ENCODE data around the gene HPS5.
"Not testable (repeated sequence)": the region's sequence is repeated elsewhere in the genome, so short reads cannot be mapped to it uniquely, and the experiment has no call there.

HPS5 gene

GRCh38 chr11:18269252-18269651 lies 52.7 kb downstream of the HPS5 start:
- not testable (repeated sequence) for DNase-seq (ENCODE audit: low read depth in 2 of 2)

DNA sequence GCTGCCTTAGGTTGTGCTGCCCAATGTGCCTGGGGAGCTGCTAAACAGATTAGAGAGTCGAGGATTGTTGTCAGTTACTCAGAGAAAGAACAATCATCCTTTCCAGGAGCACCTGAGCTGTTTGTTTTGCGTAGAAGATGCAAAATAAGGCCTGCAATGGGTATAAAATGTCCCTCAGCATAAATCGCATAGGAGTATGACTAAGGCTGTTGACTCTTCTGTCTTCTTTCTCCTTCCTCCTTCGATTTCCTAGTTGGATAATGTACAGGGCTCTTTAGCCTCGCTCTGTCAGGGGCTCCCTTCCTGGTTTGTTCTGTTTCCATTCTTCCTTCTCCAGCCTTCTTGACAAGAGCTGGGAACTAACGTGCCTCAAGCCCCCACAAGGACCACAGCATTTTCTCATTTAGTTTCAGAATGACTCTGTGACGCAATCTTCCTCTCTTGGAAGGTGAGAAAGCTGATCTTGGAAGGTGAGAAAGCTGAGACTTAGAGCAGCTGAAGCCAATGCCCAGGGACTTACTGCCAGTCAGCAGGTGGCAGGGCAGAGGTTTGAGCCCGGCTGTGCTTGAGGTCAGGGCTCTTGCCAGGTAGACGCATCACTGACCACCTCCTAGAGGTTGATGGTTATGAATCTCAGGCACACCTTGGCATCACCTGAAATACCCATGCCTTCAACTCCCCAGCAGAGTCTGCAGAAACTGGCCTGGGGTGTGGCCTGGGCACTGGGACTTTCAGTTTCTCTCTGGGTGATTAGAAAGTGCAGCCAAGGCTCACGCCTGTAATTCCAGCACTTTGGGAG lies 54.4 kb downstream of the HPS5 start:
- DNase-seq (ENCODE audit: low read depth in 2 of 2), result not testable (repeated sequence)

GRCh38 chr11:18265949-18266348 lies 56.0 kb downstream of the HPS5 start, which contains the start of gene SAA1:
Gene SAA1 (plus strand): TSS chr11:18266264. CDS start chr11:18266888, 624 bp downstream.
- DNase-seq (ENCODE audit: low read depth in 2 of 2), result no peak

- DNase-seq (ENCODE audit: low read depth in 2 of 2), result no peak
Observed at GRCh38 chr11:18264677-18265555, 57.0 kb downstream of the HPS5 start.

DNA sequence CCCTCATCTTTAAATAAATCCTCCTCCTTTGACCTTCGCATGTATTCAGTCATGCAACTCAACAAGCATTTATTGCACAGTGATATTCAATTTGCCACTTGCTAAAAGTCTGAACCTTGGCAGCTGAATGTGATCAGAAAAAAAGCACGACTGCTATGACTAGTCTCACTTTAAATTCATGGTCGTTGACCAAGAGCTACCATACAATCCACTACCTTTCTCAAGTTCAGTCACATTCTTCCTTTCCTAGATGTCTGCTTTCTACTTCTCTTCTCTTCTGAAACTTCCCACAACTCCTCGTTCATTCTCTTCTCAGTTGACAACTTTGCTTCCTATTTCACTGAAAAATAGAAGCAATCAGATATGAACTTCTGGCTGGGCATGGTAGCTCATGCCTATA lies 57.9 kb downstream of the HPS5 start:
- DNase-seq (ENCODE audit: low read depth in 2 of 2), result no peak

DNA sequence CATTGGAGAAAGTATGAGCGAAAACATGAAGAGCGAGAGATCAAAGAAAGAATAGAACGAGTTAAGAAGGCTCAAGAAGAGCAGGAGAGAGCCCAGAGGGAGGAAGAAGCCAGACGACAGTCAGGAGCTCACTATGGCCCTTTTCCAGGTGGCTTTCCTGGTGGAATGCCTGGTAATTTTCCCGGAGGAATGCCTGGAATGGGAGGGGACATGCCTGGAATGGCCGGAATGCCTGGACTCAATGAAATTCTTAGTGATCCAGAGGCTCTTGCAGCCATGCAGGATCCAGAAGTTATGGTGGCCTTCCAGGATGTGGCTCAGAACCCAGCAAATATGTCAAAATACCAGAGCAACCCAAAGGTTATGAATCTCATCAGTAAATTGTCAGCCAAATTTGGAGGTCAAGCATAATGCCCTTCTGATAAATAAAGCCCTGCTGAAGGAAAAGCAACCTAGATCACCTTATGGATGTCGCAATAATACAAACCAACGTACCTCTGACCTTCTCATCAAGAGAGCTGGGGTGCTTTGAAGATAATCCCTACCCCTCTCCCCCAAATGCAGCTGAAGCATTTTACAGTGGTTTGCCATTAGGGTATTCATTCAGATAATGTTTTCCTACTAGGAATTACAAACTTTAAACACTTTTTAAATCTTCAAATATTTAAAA lies 59.1 kb downstream of the HPS5 start:
- DNase-seq (ENCODE audit: low read depth in 2 of 2), result not testable (repeated sequence)

DNA sequence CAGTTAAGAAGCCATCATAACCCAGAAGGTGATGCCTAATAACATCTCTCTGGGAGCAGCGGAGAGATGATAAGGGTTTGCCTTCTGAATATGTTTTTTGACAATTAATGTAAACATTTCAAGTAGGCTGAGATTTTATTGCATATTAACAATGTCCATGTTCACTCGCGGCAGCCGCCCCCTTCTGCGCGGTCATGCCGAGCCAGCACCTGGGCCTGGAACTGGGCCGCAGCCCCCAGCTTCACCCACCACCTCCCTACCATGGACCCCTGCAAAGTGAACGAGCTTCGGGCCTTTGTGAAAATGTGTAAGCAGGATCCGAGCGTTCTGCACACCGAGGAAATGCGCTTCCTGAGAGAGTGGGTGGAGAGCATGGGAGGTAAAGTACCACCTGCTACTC lies 60.2 kb downstream of the HPS5 start:
- no peak for DNase-seq (ENCODE audit: low read depth in 2 of 2)

- DNase-seq (ENCODE audit: low read depth in 2 of 2), result no peak
Observed at GRCh38 chr11:18259259-18259658, 62.7 kb downstream of the HPS5 start.

GRCh38 chr11:18254781-18255361 lies 67.1 kb downstream of the HPS5 start:
- no peak for DNase-seq (ENCODE audit: low read depth in 2 of 2)

- no peak for DNase-seq (ENCODE audit: low read depth in 2 of 2)
Observed at GRCh38 chr11:18253778-18254338, 68.1 kb downstream of the HPS5 start.

GRCh38 chr11:18253233-18253632 lies 68.7 kb downstream of the HPS5 start:
- DNase-seq (ENCODE audit: low read depth in 2 of 2), result no peak

GRCh38 chr11:18248561-18248960 lies 73.4 kb downstream of the HPS5 start, which contains the start of gene SAA2:
Gene SAA2 (minus strand): TSS chr11:18248668. CDS start chr11:18248011, 657 bp downstream.
- no peak for DNase-seq (ENCODE audit: low read depth in 2 of 2)

- DNase-seq (ENCODE audit: low read depth in 2 of 2), result not testable (repeated sequence)
Observed at GRCh38 chr11:18247191-18247581, 74.8 kb downstream of the HPS5 start.

GRCh38 chr11:18246379-18247190 lies 75.4 kb downstream of the HPS5 start:
- DNase-seq (ENCODE audit: low read depth in 2 of 2), result peak in 1 of 2 donors; percentile 16

GRCh38 chr11:18245396-18245795 lies 76.5 kb downstream of the HPS5 start:
- DNase-seq (ENCODE audit: low read depth in 2 of 2), result no peak

DNA sequence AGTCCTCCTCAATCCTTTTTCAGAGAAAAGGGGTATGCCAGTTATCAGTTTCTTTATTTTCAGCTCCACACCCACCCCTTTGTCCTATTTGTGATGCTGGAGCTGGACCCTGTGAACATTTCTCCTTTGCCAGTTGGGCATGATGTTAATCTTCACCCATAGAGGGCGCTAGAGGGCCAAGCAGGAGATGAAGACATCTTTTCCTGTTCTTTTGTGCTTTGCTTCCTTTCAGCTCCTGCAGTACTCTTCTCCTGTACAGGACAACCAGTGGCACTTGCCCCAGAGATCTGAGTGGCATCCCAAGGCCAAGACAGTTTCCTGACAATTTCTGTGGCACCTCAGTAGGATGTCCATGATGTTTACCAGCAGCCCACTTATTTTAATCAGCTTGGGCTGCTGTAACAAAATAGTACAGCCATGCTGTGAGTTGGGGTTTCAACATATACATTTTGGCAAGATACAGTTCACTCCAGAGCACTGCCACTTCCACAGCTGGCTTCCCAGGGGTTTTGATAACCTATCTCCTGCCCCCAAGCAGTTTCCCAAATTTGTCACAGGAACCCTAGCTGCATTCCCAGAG lies 78.1 kb downstream of the HPS5 start:
- peak; percentile 38 to 49 for DNase-seq (ENCODE audit: low read depth in 2 of 2)

DNA sequence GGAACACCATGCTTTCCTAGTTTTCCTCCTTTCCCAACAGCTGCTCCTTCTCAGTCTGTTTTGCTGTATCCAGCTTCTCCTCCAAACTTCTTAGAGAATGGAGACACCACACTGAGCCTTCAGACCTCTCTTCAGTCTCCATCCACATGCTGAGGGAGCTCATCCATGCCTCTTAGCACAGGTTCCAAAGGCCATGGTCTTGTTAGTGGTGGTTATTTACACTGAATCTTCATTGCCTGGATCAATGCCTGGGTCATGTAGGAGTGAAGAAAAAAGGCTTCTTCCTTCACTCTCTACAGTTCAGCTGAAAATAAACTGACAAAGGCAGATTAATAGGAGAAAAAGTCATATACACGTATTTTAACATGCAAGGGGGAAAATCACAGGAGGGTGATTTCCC lies 82.3 kb downstream of the HPS5 start:
- no peak for DNase-seq (ENCODE audit: low read depth in 2 of 2)

DNA sequence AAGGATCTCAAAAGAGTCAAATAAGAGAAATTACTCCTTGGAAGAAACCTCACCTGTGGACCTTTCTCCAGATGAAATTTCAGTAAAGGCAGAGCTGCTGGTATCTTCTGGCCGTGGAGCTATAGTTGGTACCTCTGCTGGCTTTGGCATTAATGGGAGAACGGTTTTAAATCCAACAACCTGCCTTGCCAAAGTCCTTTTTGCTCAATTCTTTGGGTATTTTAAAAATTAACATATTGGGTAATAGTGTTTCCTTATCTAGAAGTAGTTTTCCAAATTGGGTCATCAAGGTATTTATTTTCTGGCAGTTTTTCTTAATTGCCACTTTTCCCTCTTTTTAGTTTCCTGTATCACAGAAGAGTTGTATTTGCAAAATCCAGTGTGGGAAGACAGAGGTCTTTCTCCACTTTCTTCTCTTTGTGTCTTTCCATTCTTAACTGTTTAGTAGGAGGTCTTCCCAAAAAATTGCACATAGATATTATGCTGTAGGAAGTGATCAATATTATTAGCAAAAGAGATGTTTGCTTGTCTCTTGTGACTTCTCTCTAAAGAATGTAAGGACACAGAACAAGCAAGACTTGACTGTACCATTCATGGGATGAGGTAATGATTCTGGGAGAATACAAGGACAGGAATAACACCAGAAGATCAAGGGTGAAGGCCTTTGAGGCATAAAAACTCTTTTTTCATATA lies 85.1 kb downstream of the HPS5 start, which contains the start of gene SAA4:
SAA4 (minus strand) TSS at position 139 of the 693 bp plus-strand sequence. CDS start 876 bp downstream, outside the sequence.
- DNase-seq (ENCODE audit: low read depth in 2 of 2), result no peak
